ENCODE results near the gene RGS10. TPM values are rescaled to one million over a fixed set of nuclear protein-coding genes. Genes with fewer than 3 reads are reported as not detected.

The RGS10 gene
- total RNA-seq, 2 experiments from 2014 or later, result 157 to 159 TPM

DNA sequence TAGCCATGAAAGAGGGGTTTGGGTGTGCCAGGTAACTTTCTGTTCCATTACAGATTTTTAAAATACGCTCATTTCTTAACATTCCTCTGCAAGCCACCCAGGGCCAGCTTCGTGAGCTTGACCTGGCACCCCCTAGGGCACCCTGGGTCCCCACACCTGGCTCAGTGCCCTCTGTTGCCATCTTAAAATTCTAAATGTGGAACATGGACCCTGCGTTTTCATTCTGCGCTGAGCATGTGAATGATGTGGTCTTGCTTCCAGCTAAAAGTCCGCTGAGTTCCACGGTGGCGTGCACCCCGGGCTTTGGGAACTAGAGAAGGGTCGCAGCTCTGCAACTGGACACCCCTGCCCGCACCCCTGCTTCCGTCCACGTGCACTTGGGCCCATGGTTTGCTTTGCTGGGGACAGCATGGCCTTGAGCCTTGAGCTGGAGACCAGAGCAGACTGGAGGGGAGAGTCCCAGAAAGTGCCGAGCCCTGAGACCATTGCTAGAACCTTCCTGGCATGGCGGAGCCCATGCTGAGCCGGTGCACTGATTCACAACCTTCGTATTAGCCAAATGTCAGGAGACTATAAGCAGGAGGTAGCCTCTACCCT is 91.1 kb downstream of the RGS10 start:
- H3K9me3 Mint-ChIP-seq, result no peaks in the 10 kb centered on the region

DNA sequence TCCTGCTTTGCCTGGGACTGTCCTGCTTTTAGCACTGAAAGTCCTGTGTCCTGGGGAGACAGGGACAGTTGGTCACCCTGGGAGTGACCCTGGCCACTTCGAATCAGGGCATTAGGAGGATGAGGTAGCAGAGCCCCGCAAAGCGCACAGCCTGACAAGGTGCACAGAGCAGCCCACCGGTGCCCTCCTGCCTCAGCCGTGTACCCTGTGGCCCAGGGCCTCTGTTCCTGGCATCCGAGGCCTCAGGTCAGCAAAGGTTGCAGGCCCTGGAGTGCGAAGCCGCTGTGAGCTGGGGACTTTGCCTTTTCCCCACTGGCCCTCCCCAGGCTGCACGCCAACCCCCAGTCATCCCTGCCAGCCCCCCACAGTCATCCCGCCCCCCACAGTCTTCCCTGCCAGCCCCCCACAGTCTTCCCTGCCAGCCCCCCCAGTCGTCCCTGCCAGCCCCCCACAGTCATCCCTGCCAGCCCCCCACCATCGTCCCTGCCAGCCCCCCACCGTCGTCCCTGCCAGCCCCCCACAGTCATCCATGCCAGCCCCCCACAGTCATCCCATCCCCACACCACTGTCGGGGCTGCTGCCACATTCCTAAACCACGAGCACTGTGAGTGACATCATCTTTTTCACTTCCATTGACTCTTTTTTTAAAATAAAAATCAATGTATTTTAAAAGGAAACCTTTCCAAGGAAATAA is 91.8 kb downstream of the RGS10 start:
- peaks cover 4% of the 10 kb centered on the region for H3K36me3 Mint-ChIP-seq
- peaks cover 4% of the 10 kb centered on the region for H3K4me1 Mint-ChIP-seq
- no peak overlapping the region for H3K27ac Mint-ChIP-seq
- DNase-seq (no peak), ATAC-seq (ENCODE audit: low read depth) (no peak)
- H3K9me3 Mint-ChIP-seq, result no peaks in the 10 kb centered on the region
- H3K27me3 Mint-ChIP-seq, result no peaks in the 10 kb centered on the region
- POLR2A ChIA-PET, result interaction anchor here (1.3 kb wide), 1 partner anchor 39 kb away, joined by 5 read pairs; no protein-coding TSS in a partner anchor
- no peak overlapping the region for H3K4me3 Mint-ChIP-seq

More for the DNA sequence above, 91.1 kb downstream of the RGS10 start:
- H3K27ac Mint-ChIP-seq, result no peak overlapping the region
- POLR2A ChIA-PET, result interaction anchor here (1.3 kb wide), 1 partner anchor 38 kb away, joined by 5 read pairs; no protein-coding TSS in a partner anchor
- DNase-seq, result no peak
- H3K4me3 Mint-ChIP-seq, result no peak overlapping the region
- no peaks in the 10 kb centered on the region for H3K27me3 Mint-ChIP-seq
- peaks cover 4% of the 10 kb centered on the region for H3K36me3 Mint-ChIP-seq
- no peaks in the 10 kb centered on the region for H3K4me1 Mint-ChIP-seq
- ATAC-seq (ENCODE audit: low read depth), result no peak

Other genes with a start within 250 kb of the RGS10 start
- gene TIAL1, start 54.2 kb upstream of the RGS10 start, total RNA-seq, result 100 to 1,000 TPM; 192 to 199 TPM
- 10 to 100 TPM; 14.5 to 15.0 TPM for gene BAG3, start 108.7 kb upstream of the RGS10 start, total RNA-seq
- gene INPP5F, start 183.3 kb upstream of the RGS10 start, total RNA-seq, result 10 to 100 TPM; 12.2 to 13.5 TPM

All from activated naive CD8-positive, alpha-beta T cell treated with anti-CD3 and anti-CD28 coated beads, Interleukin-2, amount 10 ng/mL, durations not matched to agents 7 days and 5 days (primary cell).